GM12878 (cell line): ENCODE data around the gene IL16. TPM values are rescaled to one million over a fixed set of nuclear protein-coding genes. Genes with fewer than 3 reads are reported as not detected.
"Not testable (repeated sequence)": the region's sequence is repeated elsewhere in the genome, so short reads cannot be mapped to it uniquely, and the experiment has no call there.

ENCODE experiments used
- ATAC-seq: fragments of 200-7000 bp; cut with Tn5 transposase; 3 replicates; pipeline ENCODE4 v1.9.1; 2020; ENCODE audit warnings: mild to moderate bottlenecking, moderate library complexity
- BruUV-seq: library from RNA; stranded (reverse); fragments of 400-500 nt; replicated peaks from 2 replicates; lab custom pipeline; 2021; lab: Mats Ljungman, UMichigan
- CTCF ChIA-PET: fragments of 300-600 bp; sonication (Branson Sonifier 250); formaldehyde crosslinking; extraction: SDS; loops from one replicate; lab custom pipeline; 2021; ENCODE audit warnings: inconsistent platforms; lab: Yijun Ruan, JAX
- POLR2A ChIA-PET: fragments of 350-600 bp; formaldehyde crosslinking; extraction: SDS; loops from one replicate; lab custom pipeline; 2021; ENCODE audit warnings: inconsistent platforms; lab: Charles Lee
- RAD21 ChIA-PET: fragments of 300-600 bp; sonication (Branson Sonifier 250); formaldehyde crosslinking; loops from one replicate; lab custom pipeline; 2023; ENCODE audit warnings: antibody characterized with exemption; ENCODE audit not compliant: unreplicated experiment; lab: Charles Lee
- SMC1A ChIA-PET: fragments of 300-600 bp; sonication (Branson Sonifier 250); formaldehyde crosslinking; loops from one replicate; lab custom pipeline; 2023; ENCODE audit not compliant: unreplicated experiment, uncharacterized antibody; lab: Charles Lee
- DNase-seq: peaks from one replicate; pipeline ENCODE4 v3.0.0-alpha.2; 2011; ENCODE audit warnings: low read depth, low spot score
- FAIRE-seq: peaks from 3 replicates; lab custom pipeline; 2011; peaks lifted over from hg19 to GRCh38; lab: Jason Lieb, UNC
- H2AFZ ChIP-seq: 2 replicates; pipeline ENCODE4 v1.6.0; 2011; ENCODE audit warnings: low read depth, low read length, control low read depth; ENCODE audit not compliant: control insufficient read depth
- H3K27ac ChIP-seq: 2 replicates; pipeline ENCODE4 v1.5.1; 2011; ENCODE audit warnings: control low read depth; ENCODE audit not compliant: control insufficient read depth, insufficient read depth
- H3K27me3 ChIP-seq, 2 experiments: replicated peaks in 1 of 2; 2 replicates each; pipeline versions ENCODE4 v1.6.0 to v1.6.1; 2011; ENCODE audit warnings: low read length in 1 of 2; ENCODE audit not compliant: control insufficient read depth in 2 of 2, insufficient read depth in 2 of 2
- H3K36me3 ChIP-seq, 2 experiments: 2 replicates each; pipeline ENCODE4 v1.5.1; 2011; ENCODE audit warnings: low read length in 1 of 2; ENCODE audit not compliant: control insufficient read depth in 2 of 2, insufficient read depth in 2 of 2
- H3K4me1 ChIP-seq: 2 replicates; pipeline ENCODE4 v1.6.1; 2011; ENCODE audit warnings: mild to moderate bottlenecking, low read length, moderate library complexity, mixed read lengths; ENCODE audit not compliant: control insufficient read depth, insufficient read depth
- H3K4me2 ChIP-seq: 2 replicates; pipeline ENCODE4 v1.6.0; 2011; ENCODE audit warnings: control low read depth; ENCODE audit not compliant: control insufficient read depth, insufficient read depth
- H3K4me3 ChIP-seq: fragments of 200-600 bp; sonication (generic); 2 replicates; pipeline ENCODE4 v1.5.1; 2016
- H3K79me2 ChIP-seq: 2 replicates; pipeline ENCODE4 v1.6.0; 2011; ENCODE audit warnings: low read length; ENCODE audit not compliant: control insufficient read depth, insufficient read depth
- H3K9ac ChIP-seq: 2 replicates; pipeline ENCODE4 v1.8.0; 2011; ENCODE audit warnings: low read length, control low read depth, mixed read lengths; ENCODE audit not compliant: control insufficient read depth, insufficient read depth
- H3K9me3 ChIP-seq: replicated peaks from 3 replicates; pipeline ENCODE4 v1.5.1; 2011; ENCODE audit warnings: mild to moderate bottlenecking, low read length; ENCODE audit not compliant: control insufficient read depth, insufficient read depth
- H4K20me1 ChIP-seq: 2 replicates; pipeline ENCODE4 v1.6.0; 2011; ENCODE audit not compliant: control insufficient read depth, insufficient read depth
- CBX3 ChIP-seq: fragments of 200-600 bp; sonication (generic); IDR thresholded peaks from 2 replicates; pipeline ENCODE4 v1.6.1; 2016; ENCODE audit warnings: low read depth, borderline replicate concordance
- FOXM1 ChIP-seq: IDR thresholded peaks from 2 replicates; pipeline ENCODE4 v1.6.1; 2012; ENCODE audit warnings: low read depth, mild to moderate bottlenecking, inconsistent platforms, low read length, moderate library complexity
- HDAC6 ChIP-seq: fragments of 200-600 bp; sonication (generic); IDR thresholded peaks from one replicate; pipeline ENCODE4 v1.8.0; 2017; ENCODE audit warnings: antibody characterized with exemption; ENCODE audit not compliant: unreplicated experiment
- MTA2 ChIP-seq: fragments of 450-650 bp; IDR thresholded peaks from 2 replicates; pipeline ENCODE4 v1.6.1; 2016; ENCODE audit warnings: low read depth, mild to moderate bottlenecking, moderate library complexity
- MTA3 ChIP-seq: IDR thresholded peaks from 2 replicates; pipeline ENCODE4 v1.6.1; 2012; ENCODE audit warnings: low read length, inconsistent platforms, borderline replicate concordance
- NBN ChIP-seq: fragments of 450-650 bp; IDR thresholded peaks from 2 replicates; pipeline ENCODE4 v1.6.1; 2016
- PML ChIP-seq: IDR thresholded peaks from 2 replicates; pipeline ENCODE4 v1.6.1; 2012; ENCODE audit warnings: low read length, inconsistent platforms
- RAD21 ChIP-seq: IDR thresholded peaks from 2 replicates; pipeline ENCODE4 v1.6.1; 2011; ENCODE audit warnings: mild to moderate bottlenecking, low read depth, low read length, moderate library complexity; ENCODE audit not compliant: insufficient read depth
- RCOR1 ChIP-seq: conservative IDR thresholded peaks from 2 replicates; pipeline ENCODE4 v1.6.1; 2012; ENCODE audit warnings: low read depth, low read length, improper control_type of control experiment
- SIN3A ChIP-seq: IDR thresholded peaks from 2 replicates; pipeline ENCODE4 v1.6.1; 2012; ENCODE audit warnings: low read depth, low read length, improper control_type of control experiment
- SIX5 ChIP-seq: IDR thresholded peaks from 2 replicates; pipeline ENCODE4 v1.6.1; 2011; ENCODE audit warnings: mild to moderate bottlenecking, low read depth, low read length, moderate library complexity; ENCODE audit not compliant: severe bottlenecking
- WGBS: methylation state at CpG from one replicate; pipeline ENCODE4 v1.1.6; 2016; ENCODE audit warnings: low lambda C conversion rate; ENCODE audit not compliant: insufficient replicate concordance, insufficient coverage; ENCODE audit errors: missing lambda C conversion rate; 5-methylcytosine and 5-hydroxymethylcytosine counted together
- in situ Hi-C: fragments of 300-500 bp; cut with MboI; formaldehyde crosslinking; loops from 9 replicates; pipeline ENCODE4 v1.14.3; 2018; ENCODE audit warnings: mixed read lengths
- intact Hi-C: fragments of 100-400 bp; cut with micrococcal nuclease; formaldehyde crosslinking; loops from one replicate; pipeline ENCODE4 v1.14.2; 2022; ENCODE audit not compliant: unreplicated experiment
- polyA plus RNA-seq, 11 experiments: library from polyadenylated mRNA; depleted of rRNA in 4 of 11; unstranded in 6 of 11; stranded (reverse) in 5 of 11; fragments of >200 nt; fragmentation: Nextera tagmentation in 4 of 11; fragmentation: Illumina TruSeq in 1 of 11; extraction: Ambion mirVana in 4 of 11; extraction: Trizol in 1 of 11; gene quantifications; 1 replicate in 1 of 11; 2 replicates in 10 of 11; pipeline versions ENCODE4 v1.2.1 to v1.2.3, GENCODE V29; 2011 to 2016; ENCODE audit warnings: inconsistent platforms in 2 of 11, missing spikeins in 2 of 11, low read depth in 1 of 11
- total RNA-seq, 4 experiments: library from RNA; depleted of rRNA in 3 of 4; stranded (reverse); fragments of >200 nt in 3 of 4; fragmentation: Illumina TruSeq in 1 of 4; extraction: Trizol in 1 of 4; gene quantifications; 2 replicates each; pipeline versions ENCODE4 v1.2.1 to v1.2.3, GENCODE V29; 2013 to 2021
- TF ChIP-seq, protein P1 (sequence below): fragments of 450-650 bp; IDR thresholded peaks from 2 replicates; pipeline ENCODE4 v1.6.1; 2016; ENCODE audit warnings: mild to moderate bottlenecking

The IL16 gene
- total and polyA plus RNA-seq, 10 of the 15 experiments (the other 5 are each of a cell fraction or from before 2014, with no cell fraction given) = 21.7 to 206 (median 44.5) TPM

GRCh38 chr15:81206018-81206417 lies 9.3 kb downstream of the IL16 start (continued):
- TF ChIP-seq FOXM1 (no peak), PML (no peak), MTA2 (no peak), SIN3A (no peak), RAD21 (no peak), CBX3 (no peak)
- TF ChIP-seq, all 136 proteins: peak for 0

DNA sequence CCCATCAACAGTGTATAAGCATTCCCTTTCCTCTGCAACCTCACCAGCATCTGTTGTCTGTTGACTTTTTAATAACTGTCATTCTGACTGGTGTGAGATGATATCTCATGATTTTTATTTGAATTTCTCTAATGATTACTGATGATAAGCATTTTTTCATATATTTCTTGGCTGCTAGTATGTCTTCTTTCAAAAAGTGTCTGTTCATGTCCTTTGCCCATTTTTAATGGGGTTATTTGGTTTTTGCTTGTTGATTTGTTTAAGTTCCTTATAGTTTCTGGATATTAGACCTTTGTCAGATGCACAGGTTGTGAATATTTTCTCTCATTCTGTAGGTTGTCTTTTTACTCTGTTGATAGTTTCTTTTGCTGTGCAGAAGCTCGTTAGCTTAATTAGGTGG lies 11.3 kb downstream of the IL16 start:
- H3K9ac ChIP-seq, H3K4me1 ChIP-seq, H3K4me2 ChIP-seq, H4K20me1 ChIP-seq, DNase-seq, ATAC-seq, H3K9me3 ChIP-seq, H3K36me3 ChIP-seq, intact Hi-C loops, POLR2A ChIA-PET, RAD21 ChIA-PET, H3K27ac ChIP-seq, H2AFZ ChIP-seq, BruUV-seq, H3K79me2 ChIP-seq, FAIRE-seq, in situ Hi-C loops, H3K4me3 ChIP-seq, H3K27me3 ChIP-seq: not testable (repeated sequence)
- ChIA-PET SMC1A (interaction anchor here (0.6 kb wide), 1 partner anchor 135 kb away, joined by 3 read pairs; no protein-coding TSS in a partner anchor), CTCF (interaction anchor here (0.6 to 1.0 kb wide), 2 partner anchors 11 to 58 kb away, joined by 3 to 5 read pairs; no protein-coding TSS in a partner anchor)
- WGBS = 0% methylated on average over 1 of the region's 1 CpG

DNA sequence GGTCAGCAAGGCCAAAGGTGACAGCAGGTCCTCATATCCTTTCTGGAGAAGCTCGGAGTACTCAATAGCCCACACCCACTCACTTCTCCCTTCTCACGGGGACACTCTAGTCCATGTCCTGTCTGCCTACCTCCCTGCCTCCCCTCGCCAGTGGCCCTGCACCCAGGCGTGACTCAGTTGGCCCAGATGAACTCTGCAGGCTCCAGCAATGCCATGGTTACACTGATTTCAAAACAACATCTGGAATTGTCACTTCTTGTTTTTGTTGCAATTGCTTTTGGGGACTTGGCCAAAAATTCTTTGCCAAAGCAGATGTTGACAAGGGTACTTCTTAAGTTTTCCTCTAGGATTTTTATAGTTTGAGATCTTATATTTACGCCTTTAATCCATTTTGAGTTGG lies 13.0 kb downstream of the IL16 start:
- in situ Hi-C loops = no loop called here

More for the DNA sequence above, 13.0 kb downstream of the IL16 start:
- Histone ChIP-seq H3K27ac (no peak overlapping the region), H3K36me3 (no peaks in the 10 kb centered on the region), H3K4me1 (no peaks in the 10 kb centered on the region), H3K9me3 (no peaks in the 10 kb centered on the region), H2AFZ (no peak overlapping the region), H3K79me2 (no peaks in the 10 kb centered on the region), H3K27me3 (no peaks in the 10 kb centered on the region), H4K20me1 (no peaks in the 10 kb centered on the region), H3K9ac (no peak overlapping the region), H3K4me2 (no peak overlapping the region), H3K4me3 (no peak overlapping the region)
- intact Hi-C loops = no loop called here
- RAD21 ChIA-PET = no interaction called here
- POLR2A ChIA-PET = no interaction called here
- WGBS = 19% methylated on average over 5 of the region's 5 CpGs
- SMC1A ChIA-PET = no interaction called here
- no peak for FAIRE-seq
- no peak for DNase-seq
- ATAC-seq = no peak
- CTCF ChIA-PET = no interaction called here
- TF ChIP-seq RCOR1 (no peak), MTA3 (no peak), HDAC6 (no peak), SIX5 (no peak), NBN (no peak)
- TF ChIP-seq, protein P1, sequence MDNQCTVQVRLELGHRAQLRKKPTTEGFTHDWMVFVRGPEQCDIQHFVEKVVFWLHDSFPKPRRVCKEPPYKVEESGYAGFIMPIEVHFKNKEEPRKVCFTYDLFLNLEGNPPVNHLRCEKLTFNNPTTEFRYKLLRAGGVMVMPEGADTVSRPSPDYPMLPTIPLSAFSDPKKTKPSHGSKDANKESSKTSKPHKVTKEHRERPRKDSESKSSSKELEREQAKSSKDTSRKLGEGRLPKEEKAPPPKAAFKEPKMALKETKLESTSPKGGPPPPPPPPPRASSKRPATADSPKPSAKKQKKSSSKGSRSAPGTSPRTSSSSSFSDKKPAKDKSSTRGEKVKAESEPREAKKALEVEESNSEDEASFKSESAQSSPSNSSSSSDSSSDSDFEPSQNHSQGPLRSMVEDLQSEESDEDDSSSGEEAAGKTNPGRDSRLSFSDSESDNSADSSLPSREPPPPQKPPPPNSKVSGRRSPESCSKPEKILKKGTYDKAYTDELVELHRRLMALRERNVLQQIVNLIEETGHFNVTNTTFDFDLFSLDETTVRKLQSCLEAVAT = no peak
- BruUV-seq = no TSS peak
